IMR-90 (cell line): ENCODE measurements around the gene ANKRD1. TPM values are rescaled to one million over a fixed set of nuclear protein-coding genes. Genes with fewer than 3 reads are reported as not detected.

Experiments
- ATAC-seq: fragments of 200-7000 bp; cut with Tn5 transposase; 2 replicates; pipeline ENCODE4 v1.9.1; 2020; ENCODE audit warnings: low read depth, mild to moderate bottlenecking, moderate library complexity
- BruUV-seq: library from RNA; stranded (reverse); fragments of 400-500 nt; replicated peaks from 2 replicates; lab custom pipeline; 2021; lab: Mats Ljungman, UMichigan
- CTCF ChIA-PET: fragments of 300-600 bp; formaldehyde crosslinking; extraction: SDS; loops from one replicate; lab custom pipeline; 2021; ENCODE audit warnings: antibody characterized with exemption; lab: Yijun Ruan, JAX
- POLR2A ChIA-PET: fragments of 300-600 bp; sonication (Branson Sonifier 250); formaldehyde crosslinking; loops from one replicate; lab custom pipeline; 2022; ENCODE audit warnings: antibody characterized with exemption; ENCODE audit not compliant: unreplicated experiment; lab: Charles Lee
- DNase-seq: peaks from one replicate; pipeline ENCODE4 v3.0.0; 2013
- H2AFZ ChIP-seq: replicated peaks from 2 replicates; pipeline ENCODE3; 2013; ENCODE audit warnings: low read length, mild to moderate bottlenecking; ENCODE audit not compliant: poor library complexity
- H2AK5ac ChIP-seq: 2 replicates; pipeline ENCODE4 v1.6.1; 2013; ENCODE audit warnings: low read depth, low read length, inconsistent platforms
- H2AK9ac ChIP-seq: replicated peaks from 2 replicates; pipeline ENCODE3; 2013; ENCODE audit warnings: mild to moderate bottlenecking, low read depth, low read length, moderate library complexity; ENCODE audit not compliant: poor library complexity
- H2BK120ac ChIP-seq: 2 replicates; pipeline ENCODE4 v1.6.1; 2013; ENCODE audit warnings: low read depth, low read length, inconsistent platforms
- H2BK15ac ChIP-seq: 3 replicates; pipeline ENCODE4 v1.6.1; 2013; ENCODE audit warnings: low read depth, low read length, inconsistent platforms
- H2BK20ac ChIP-seq: 2 replicates; pipeline ENCODE4 v1.6.1; 2013; ENCODE audit warnings: low read depth, mild to moderate bottlenecking, inconsistent platforms, low read length, moderate library complexity
- H2BK5ac ChIP-seq: 2 replicates; pipeline ENCODE4 v1.6.1; 2013; ENCODE audit warnings: mild to moderate bottlenecking, low read depth, low read length, inconsistent platforms; ENCODE audit not compliant: poor library complexity, severe bottlenecking
- H3K14ac ChIP-seq: replicated peaks from 2 replicates; pipeline ENCODE4 v1.6.1; 2013; ENCODE audit warnings: low read depth, low read length, inconsistent platforms
- H3K18ac ChIP-seq: 2 replicates; pipeline ENCODE4 v1.6.1; 2013; ENCODE audit warnings: low read depth, low read length, control low read depth
- H3K23ac ChIP-seq: 2 replicates; pipeline ENCODE4 v1.6.1; 2013; ENCODE audit warnings: low read depth, low read length, inconsistent platforms
- H3K27ac ChIP-seq: 2 replicates; pipeline ENCODE4 v1.5.1; 2013; ENCODE audit warnings: mild to moderate bottlenecking, control low read depth, low read length; ENCODE audit not compliant: insufficient read depth
- H3K27me3 ChIP-seq: 2 replicates; pipeline ENCODE4 v1.6.1; 2013; ENCODE audit warnings: low read length; ENCODE audit not compliant: control insufficient read depth, insufficient read depth
- H3K36me3 ChIP-seq: 2 replicates; pipeline ENCODE4 v1.6.1; 2013; ENCODE audit warnings: low read length, mixed read lengths; ENCODE audit not compliant: control insufficient read depth, insufficient read depth
- H3K4ac ChIP-seq: 2 replicates; pipeline ENCODE4 v1.6.1; 2013; ENCODE audit warnings: low read depth, low read length, inconsistent platforms
- H3K4me1 ChIP-seq: 2 replicates; pipeline ENCODE4 v1.6.1; 2013; ENCODE audit warnings: low read length, mixed read lengths; ENCODE audit not compliant: control insufficient read depth, insufficient read depth
- H3K4me2 ChIP-seq: 2 replicates; pipeline ENCODE4 v1.6.1; 2013; ENCODE audit warnings: low read depth, mild to moderate bottlenecking, control low read depth, low read length, moderate library complexity
- H3K4me3 ChIP-seq: 2 replicates; pipeline ENCODE4 v1.5.1; 2013; ENCODE audit warnings: low read depth, mild to moderate bottlenecking, control low read depth, low read length, moderate library complexity; ENCODE audit not compliant: insufficient read depth
- H3K56ac ChIP-seq: 2 replicates; pipeline ENCODE4 v1.6.1; 2013; ENCODE audit warnings: low read length, inconsistent platforms; ENCODE audit not compliant: insufficient read depth; ENCODE audit errors: extremely low read depth
- H3K79me1 ChIP-seq, 2 experiments: 2 replicates each; pipeline ENCODE4 v1.6.1; 2013; ENCODE audit warnings: low read length in 2 of 2, inconsistent platforms in 1 of 2, low read depth in 1 of 2
- H3K9ac ChIP-seq: 2 replicates; pipeline ENCODE4 v1.6.1; 2013; ENCODE audit warnings: low read depth, low read length, control low read depth
- H3K9me1 ChIP-seq: 2 replicates; pipeline ENCODE4 v1.6.1; 2013; ENCODE audit warnings: low read length, inconsistent platforms; ENCODE audit not compliant: insufficient read depth
- H3K9me3 ChIP-seq: 2 replicates; pipeline ENCODE4 v1.6.1; 2013; ENCODE audit warnings: low read length; ENCODE audit not compliant: control insufficient read depth, insufficient read depth
- H4K20me1 ChIP-seq: 2 replicates; pipeline ENCODE4 v1.6.1; 2013; ENCODE audit warnings: low read length, inconsistent platforms; ENCODE audit not compliant: insufficient read depth
- H4K5ac ChIP-seq: 2 replicates; pipeline ENCODE4 v1.6.1; 2013; ENCODE audit warnings: mild to moderate bottlenecking, low read depth, low read length, control low read depth
- H4K8ac ChIP-seq, 2 experiments: 2 replicates each; pipeline ENCODE4 v1.6.1; 2013; ENCODE audit warnings: low read depth in 2 of 2, low read length in 2 of 2, control low read depth in 1 of 2, inconsistent platforms in 1 of 2
- H4K91ac ChIP-seq: 2 replicates; pipeline ENCODE4 v1.6.1; 2013; ENCODE audit warnings: low read depth, low read length, inconsistent platforms; ENCODE audit not compliant: insufficient read depth
- MAFK ChIP-seq: IDR thresholded peaks from 2 replicates; pipeline ENCODE4 v1.6.1; 2012; ENCODE audit warnings: low read depth, low read length, improper control_type of control experiment
- USF2 ChIP-seq: fragments of 150-350 bp; IDR thresholded peaks from 2 replicates; pipeline ENCODE4 v1.6.1; 2017; ENCODE audit warnings: mild to moderate bottlenecking, antibody characterized with exemption, low read length, low read depth
- WGBS, 2 experiments: methylation state at CpG; one replicate each; pipeline versions ENCODE4 v1.1.5 to v1.1.7; 2013; ENCODE audit warnings: missing lambda C conversion rate in 2 of 2; ENCODE audit not compliant: insufficient read length in 1 of 2; ENCODE audit errors: extremely low coverage in 2 of 2; 5-methylcytosine and 5-hydroxymethylcytosine counted together
- dilution Hi-C: fragments of 300-500 bp; cut with HindIII; formaldehyde crosslinking; loops from one replicate; pipeline ENCODE4 v1.14.3; 2018; ENCODE audit warnings: low sequenced_read_pairs; ENCODE audit not compliant: unreplicated experiment
- in situ Hi-C: fragments of 300-500 bp; cut with MboI; formaldehyde crosslinking; loops from 3 replicates; pipeline ENCODE4 v1.14.3; 2019; ENCODE audit warnings: low sequenced_read_pairs, inconsistent platforms, mixed read lengths
- intact Hi-C: fragments of 100-400 bp; cut with micrococcal nuclease; formaldehyde crosslinking; loops from 2 replicates; pipeline ENCODE4 v1.10.0; 2022
- polyA plus RNA-seq, 3 experiments: library from polyadenylated mRNA; depleted of rRNA; stranded (reverse); fragments of >200 nt; gene quantifications; 2 replicates each; pipeline ENCODE4 v1.2.3, GENCODE V29; 2012; ENCODE audit warnings: low replicate concordance in 1 of 3
- total RNA-seq: library from RNA; depleted of rRNA; stranded (reverse); fragments of >200 nt; gene quantifications from 2 replicates; pipeline ENCODE4 v1.2.3, GENCODE V29; 2012

Gene ANKRD1
- total and polyA plus RNA-seq, 2 of the 4 experiments (the other 2 are of a cell fraction), result 7.4 to 10.8 TPM

GRCh38 chr10:90923111-90923731 is 2.3 kb upstream of the ANKRD1 start:
- Histone ChIP-seq H2BK20ac (peak overlapping the region; percentile 71), H3K79me1 (0 out of 4 replicates have a peak, but pooled peaks cover 0 to 5% of the 10 kb centered on the region in 2 experiments), H3K4ac (peak overlapping the region; percentile 82; the same call in 1 of the 2 replicates), H2BK15ac (peak overlapping the region; percentile 91; the same call in 1 of the 3 replicates), H2BK5ac (no peak overlapping the region), H3K4me2 (no peak overlapping the region), H2AK9ac (no peak overlapping the region), H2AFZ (no peak overlapping the region), H2BK120ac (peak overlapping the region; percentile 88), H3K9ac (no peak overlapping the region), H3K27me3 (no peaks in the 10 kb centered on the region), H3K56ac (no peak overlapping the region), H3K9me1 (0 out of 2 replicates have a peak, but pooled peaks cover 4% of the 10 kb centered on the region), H3K14ac (no peak overlapping the region; the same call in 1 of the 2 replicates), H4K8ac (peak overlapping the region; percentile 33 to 56; a peak in 3 of 4 replicates), H2AK5ac (peak overlapping the region; percentile 87), H4K5ac (peak overlapping the region; percentile 70; the same call in 1 of the 2 replicates), H3K36me3 (no peaks in the 10 kb centered on the region), H3K9me3 (no peaks in the 10 kb centered on the region), H3K18ac (peak overlapping the region; percentile 54; the same call in 1 of the 2 replicates), H4K20me1 (no peaks in the 10 kb centered on the region), H3K4me3 (no peak overlapping the region), H3K27ac (no peak overlapping the region), H4K91ac (peak overlapping the region; percentile 66), H3K4me1 (peaks cover 7% of the 10 kb centered on the region), H3K23ac (peak overlapping the region; percentile 82; the same call in 1 of the 2 replicates)
- no peak for ATAC-seq
- no TSS peak for BruUV-seq
- in situ Hi-C loops (loop anchor here (25.0 kb wide), 1 partner anchor 989 kb away; the partner anchor contains the start of genes BTAF1 and FGFBP3), dilution Hi-C loops (no loop called here), intact Hi-C loops (no loop called here)
- DNase-seq, result no peak
- TF ChIP-seq USF2 (no peak), MAFK (no peak)
- CTCF ChIA-PET, result interaction anchor here (0.7 to 0.9 kb wide), 2 partner anchors 24 to 79 kb away, joined by 3 read pairs; no protein-coding TSS in a partner anchor
- WGBS, 2 experiments, result no CpG with 5 or more reads among the region's 2 CpGs
- POLR2A ChIA-PET, result no interaction called here
